NCI-H2029 treated with DMSO at 0.1 percent for 48 hours (cell line): ENCODE measurements around the gene MYO9A.
"Not testable (repeated sequence)": the region's sequence is repeated elsewhere in the genome, so short reads cannot be mapped to it uniquely, and the experiment has no call there.

Source experiments
- DNase-seq: peaks from one replicate; lab custom pipeline; 2025; lab: John Stamatoyannopoulos, UW

The MYO9A gene

GRCh38 chr15:72140088-72140487, 22.1 kb upstream of the MYO9A start:
- DNase-seq, result no peak

- no peak for DNase-seq
Observed at GRCh38 chr15:72139667-72140066, 21.7 kb upstream of the MYO9A start.

- DNase-seq, result peak; percentile 38
Observed at GRCh38 chr15:72136170-72137051, 18.5 kb upstream of the MYO9A start.

GRCh38 chr15:72135719-72136118, 17.8 kb upstream of the MYO9A start:
- DNase-seq, result no peak

GRCh38 chr15:72133211-72133610, 15.3 kb upstream of the MYO9A start:
- no peak for DNase-seq

GRCh38 chr15:72131922-72132321, 14.0 kb upstream of the MYO9A start:
- no peak for DNase-seq

GRCh38 chr15:72130272-72130671, 12.3 kb upstream of the MYO9A start:
- no peak for DNase-seq

GRCh38 chr15:72128359-72128758, 10.4 kb upstream of the MYO9A start:
- no peak for DNase-seq

GRCh38 chr15:72127724-72128322, 9.9 kb upstream of the MYO9A start:
- no peak for DNase-seq

- DNase-seq, result no peak
Observed at GRCh38 chr15:72124218-72124617, 6.3 kb upstream of the MYO9A start.

GRCh38 chr15:72117486-72118016, 399 bp downstream of the MYO9A start:
- no peak for DNase-seq

GRCh38 chr15:72116731-72117485, 1.0 kb downstream of the MYO9A start:
- DNase-seq, result no peak

- DNase-seq, result no peak
Observed at GRCh38 chr15:72113347-72114031, 4.5 kb downstream of the MYO9A start.

- DNase-seq, result no peak
Observed at GRCh38 chr15:72112805-72113204, 5.1 kb downstream of the MYO9A start.

- DNase-seq, result no peak
Observed at GRCh38 chr15:72112116-72112515, 5.8 kb downstream of the MYO9A start.

- DNase-seq, result no peak
Observed at GRCh38 chr15:72110355-72110754, 7.6 kb downstream of the MYO9A start.

- no peak for DNase-seq
Observed at GRCh38 chr15:72106068-72106467, 11.9 kb downstream of the MYO9A start.

- no peak for DNase-seq
Observed at GRCh38 chr15:72105111-72105510, 12.8 kb downstream of the MYO9A start.

GRCh38 chr15:72100551-72100950, 17.4 kb downstream of the MYO9A start:
- DNase-seq, result not testable (repeated sequence)

- no peak for DNase-seq
Observed at GRCh38 chr15:72099155-72099554, 18.8 kb downstream of the MYO9A start.

- no peak for DNase-seq
Observed at GRCh38 chr15:72098040-72098439, 19.9 kb downstream of the MYO9A start.

- no peak for DNase-seq
Observed at GRCh38 chr15:72096796-72097195, 21.2 kb downstream of the MYO9A start.
